ENCODE data around the gene RASD1. TPM values are rescaled to one million over a fixed set of nuclear protein-coding genes. Genes with fewer than 3 reads are reported as not detected.
"Not testable (repeated sequence)": the region's sequence is repeated elsewhere in the genome, so short reads cannot be mapped to it uniquely, and the experiment has no call there.

The RASD1 gene
- total RNA-seq, 4 donors from 2014 or later = 76.9 to 413 (median 322) TPM

DNA sequence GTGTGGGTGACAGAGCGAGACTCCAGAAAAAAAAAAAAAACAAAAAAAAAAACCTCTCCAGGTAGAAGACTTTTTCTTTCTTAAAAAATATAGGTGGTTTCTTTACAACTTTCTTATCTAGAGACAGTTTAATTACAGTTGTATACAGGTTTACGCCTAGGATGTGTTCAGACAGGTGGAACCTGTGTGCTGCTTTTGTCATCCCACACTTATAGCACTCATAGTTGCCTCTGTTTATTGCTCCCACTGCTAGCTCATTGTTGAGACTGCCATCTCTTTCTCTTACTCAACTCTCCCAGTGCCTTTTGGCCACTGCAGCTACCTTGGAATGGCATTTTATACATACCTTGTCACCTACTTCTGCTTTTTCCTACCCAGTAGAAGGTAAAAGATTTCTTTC lies 38.5 kb downstream of the RASD1 start:
- TF ChIP-seq, protein P1, sequence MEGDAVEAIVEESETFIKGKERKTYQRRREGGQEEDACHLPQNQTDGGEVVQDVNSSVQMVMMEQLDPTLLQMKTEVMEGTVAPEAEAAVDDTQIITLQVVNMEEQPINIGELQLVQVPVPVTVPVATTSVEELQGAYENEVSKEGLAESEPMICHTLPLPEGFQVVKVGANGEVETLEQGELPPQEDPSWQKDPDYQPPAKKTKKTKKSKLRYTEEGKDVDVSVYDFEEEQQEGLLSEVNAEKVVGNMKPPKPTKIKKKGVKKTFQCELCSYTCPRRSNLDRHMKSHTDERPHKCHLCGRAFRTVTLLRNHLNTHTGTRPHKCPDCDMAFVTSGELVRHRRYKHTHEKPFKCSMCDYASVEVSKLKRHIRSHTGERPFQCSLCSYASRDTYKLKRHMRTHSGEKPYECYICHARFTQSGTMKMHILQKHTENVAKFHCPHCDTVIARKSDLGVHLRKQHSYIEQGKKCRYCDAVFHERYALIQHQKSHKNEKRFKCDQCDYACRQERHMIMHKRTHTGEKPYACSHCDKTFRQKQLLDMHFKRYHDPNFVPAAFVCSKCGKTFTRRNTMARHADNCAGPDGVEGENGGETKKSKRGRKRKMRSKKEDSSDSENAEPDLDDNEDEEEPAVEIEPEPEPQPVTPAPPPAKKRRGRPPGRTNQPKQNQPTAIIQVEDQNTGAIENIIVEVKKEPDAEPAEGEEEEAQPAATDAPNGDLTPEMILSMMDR (IDR thresholded peaks at IDR 0.05) = no peak
- DNase-seq (ENCODE audit: low spot score) (no peak), ATAC-seq (ENCODE audit: low FRiP score) (no peak)

DNA sequence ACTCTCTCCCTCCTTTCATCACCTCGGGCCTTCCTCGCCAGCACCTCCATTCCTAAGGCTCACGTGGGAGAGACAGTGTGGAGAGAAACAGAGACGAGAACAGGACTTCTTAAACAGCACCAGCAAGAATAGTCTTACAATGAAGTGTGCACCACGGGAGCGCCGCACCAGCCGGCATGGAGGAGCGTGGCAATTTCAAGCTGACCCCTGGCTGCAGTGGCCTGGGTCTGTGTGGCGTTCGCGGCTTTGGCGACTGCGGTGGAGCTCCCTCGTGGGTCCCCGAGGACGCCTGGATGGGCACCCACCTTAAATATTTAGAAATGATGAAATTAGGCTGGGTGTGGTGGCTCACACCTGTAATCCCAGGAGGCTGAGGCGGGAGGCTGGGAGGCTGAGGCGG lies 39.9 kb downstream of the RASD1 start:
- no peak for ATAC-seq (ENCODE audit: low FRiP score)
- DNase-seq (ENCODE audit: low spot score) = no peak
- TF ChIP-seq, protein P1 (IDR thresholded peaks at IDR 0.05) = no peak

DNA sequence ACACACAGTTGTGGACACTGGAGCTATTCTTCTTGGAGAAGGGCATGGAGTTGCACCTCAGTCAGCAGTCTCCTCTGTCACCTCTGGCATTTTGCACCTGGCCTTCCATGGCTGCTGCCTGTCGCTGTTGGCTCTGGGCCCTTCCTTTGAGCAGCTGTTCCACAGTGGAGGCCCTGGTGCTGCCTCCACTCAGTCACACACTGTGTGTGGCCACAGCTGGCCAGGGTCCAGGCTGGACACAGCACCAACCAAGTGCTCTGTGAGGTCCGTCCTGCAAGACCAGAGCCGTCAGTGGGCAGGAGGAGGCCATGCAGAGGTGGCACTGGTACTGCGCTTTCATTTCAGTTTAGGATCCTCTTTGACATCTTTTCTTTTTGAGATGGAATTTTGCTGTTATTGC lies 41.0 kb downstream of the RASD1 start:
- ATAC-seq (ENCODE audit: low FRiP score) (no peak), DNase-seq (ENCODE audit: low spot score) (no peak)
- TF ChIP-seq, protein P1 (IDR thresholded peaks at IDR 0.05) = no peak

DNA sequence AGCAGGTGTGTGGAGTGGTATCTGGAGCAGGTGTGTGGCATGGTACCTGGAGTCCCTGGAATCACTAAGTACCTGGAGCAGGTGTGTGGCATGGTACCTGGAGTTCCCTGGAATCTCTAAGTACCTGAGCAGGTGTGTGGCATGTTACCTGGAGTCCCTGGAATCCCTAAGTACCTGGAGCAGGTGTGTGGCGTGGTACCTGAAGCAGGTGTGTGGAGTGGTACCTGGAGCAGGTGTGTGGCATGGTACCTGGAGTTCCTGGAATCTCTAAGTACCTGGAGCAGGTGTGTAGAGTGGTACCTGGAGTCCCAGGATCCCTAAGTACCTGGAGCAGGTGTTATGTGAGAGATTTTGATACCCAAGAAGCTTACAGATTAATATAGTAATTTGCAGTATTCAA lies 41.5 kb downstream of the RASD1 start:
- not testable (repeated sequence) for ATAC-seq (ENCODE audit: low FRiP score); DNase-seq (ENCODE audit: low spot score)

DNA sequence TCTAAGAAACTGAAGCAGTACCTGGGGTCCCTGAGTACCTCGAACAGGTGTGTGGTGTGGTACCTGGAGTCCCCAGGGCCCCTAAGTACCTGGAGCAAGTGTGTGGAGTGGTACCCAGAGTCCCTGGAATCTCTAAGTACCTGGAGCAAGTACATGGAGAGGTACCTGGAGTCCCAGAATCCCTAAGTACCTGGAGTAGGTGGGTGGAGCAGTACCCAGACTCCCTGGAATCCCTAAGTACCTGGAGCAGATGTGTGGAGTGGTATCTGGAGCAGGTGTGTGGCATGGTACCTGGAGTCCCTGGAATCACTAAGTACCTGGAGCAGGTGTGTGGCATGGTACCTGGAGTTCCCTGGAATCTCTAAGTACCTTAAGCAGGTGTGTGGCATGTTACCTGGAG lies 41.9 kb downstream of the RASD1 start:
- TF ChIP-seq, protein P1 (IDR thresholded peaks at IDR 0.05) = no peak
- no peak for ATAC-seq (ENCODE audit: low FRiP score)
- DNase-seq (ENCODE audit: low spot score) = no peak

DNA sequence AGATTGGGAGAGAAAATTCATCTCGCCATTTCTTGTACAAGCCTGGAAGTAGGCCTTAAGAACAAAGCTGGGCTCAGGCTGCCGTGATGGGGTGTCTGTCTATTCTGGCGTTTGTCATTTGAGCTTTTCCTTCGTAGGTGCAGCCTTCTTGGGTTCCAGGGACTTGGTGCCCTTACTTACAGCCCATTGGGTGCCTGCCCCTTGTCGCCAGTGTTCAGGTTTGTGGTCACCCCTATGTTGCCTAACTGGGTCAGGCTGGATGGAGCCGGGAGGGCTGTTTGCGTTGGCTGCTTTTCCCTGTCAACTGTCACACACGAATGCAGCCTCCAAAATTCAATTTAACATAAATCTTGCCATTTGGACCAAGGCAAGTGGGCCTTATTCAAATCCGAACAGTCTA lies 43.1 kb downstream of the RASD1 start:
- ATAC-seq (ENCODE audit: low FRiP score) = no peak
- no peak for DNase-seq (ENCODE audit: low spot score)
- TF ChIP-seq, protein P1 (IDR thresholded peaks at IDR 0.05) = no peak

DNA sequence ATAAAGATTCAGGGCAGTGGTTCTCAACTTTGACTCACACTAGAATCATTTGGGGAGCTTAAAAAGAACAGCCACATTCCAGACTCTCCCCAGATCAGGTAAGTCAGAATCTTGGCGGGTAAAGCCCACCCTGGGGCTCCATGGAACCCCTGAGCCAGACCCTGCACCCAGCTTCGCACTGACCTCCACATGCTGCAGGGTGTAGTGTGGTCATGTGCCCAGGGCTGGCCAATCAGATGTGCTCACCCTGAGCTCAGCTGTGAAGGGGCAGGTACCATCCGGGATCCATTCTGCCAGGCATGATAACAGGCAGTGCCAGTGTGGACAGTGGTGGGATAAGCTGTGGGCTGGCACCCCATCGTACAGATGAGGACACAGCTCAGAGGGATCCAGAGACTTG lies 47.5 kb downstream of the RASD1 start:
- no peak for DNase-seq (ENCODE audit: low spot score)

More for the DNA sequence above, 47.5 kb downstream of the RASD1 start:
- TF ChIP-seq, protein P1 (IDR thresholded peaks at IDR 0.05) = no peak
- no peak for ATAC-seq (ENCODE audit: low FRiP score)

All from omental fat pad (tissue), 4 donors.